ENCODE measurements around the gene DOP1A. TPM values are rescaled to one million over a fixed set of nuclear protein-coding genes. Genes with fewer than 3 reads are reported as not detected.

DOP1A gene
- total and polyA plus RNA-seq, 2 donors: 13.8 to 28.8 TPM

DNA sequence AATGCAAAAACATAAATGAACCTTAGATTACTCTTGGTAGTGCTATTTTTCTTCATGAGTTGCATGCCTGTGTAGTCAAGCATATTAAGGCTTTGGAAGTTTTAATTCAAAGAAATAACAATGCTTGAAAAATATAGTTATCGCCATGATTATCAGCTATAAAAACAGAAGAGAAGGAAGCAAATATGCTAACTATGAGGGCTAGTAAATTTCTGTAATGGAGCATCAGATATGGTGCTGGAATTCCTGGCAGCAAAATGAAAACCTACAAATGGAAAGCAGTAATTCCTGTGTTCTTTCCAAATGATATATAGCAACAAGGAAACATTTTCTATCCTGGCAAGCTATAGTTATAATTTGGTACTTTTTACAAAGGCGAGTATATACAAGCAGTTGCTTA is 29.7 kb downstream of the DOP1A start:
- Histone ChIP-seq H3K9me3 (ENCODE audit: control insufficient read depth in 2 of 2, insufficient read depth in 1 of 2, low read length in 1 of 2) (no peaks in the 10 kb centered on the region), H3K27me3 (ENCODE audit: control insufficient read depth in 2 of 2, insufficient read depth in 1 of 2, low read length in 1 of 2) (no peaks in the 10 kb centered on the region), H3K36me3 (ENCODE audit: control insufficient read depth in 2 of 2, insufficient read depth in 2 of 2, low read length in 1 of 2) (peaks cover 0 to 2% of the 10 kb centered on the region in 2 donors), H3K27ac (ENCODE audit: low read depth in 1 of 2, low read length in 1 of 2) (no peak overlapping the region), H3K4me3 (ENCODE audit: low read length in 2 of 2) (no peak overlapping the region), H3K4me1 (ENCODE audit: control insufficient read depth in 2 of 2, insufficient read depth in 2 of 2, low read length in 2 of 2) (no peaks in the 10 kb centered on the region)
- DNase-seq (ENCODE audit: low read depth in 6 of 9, low spot score in 9 of 9): no peak
- WGBS: 91% methylated on average over 2 of the region's 2 CpGs

DNA sequence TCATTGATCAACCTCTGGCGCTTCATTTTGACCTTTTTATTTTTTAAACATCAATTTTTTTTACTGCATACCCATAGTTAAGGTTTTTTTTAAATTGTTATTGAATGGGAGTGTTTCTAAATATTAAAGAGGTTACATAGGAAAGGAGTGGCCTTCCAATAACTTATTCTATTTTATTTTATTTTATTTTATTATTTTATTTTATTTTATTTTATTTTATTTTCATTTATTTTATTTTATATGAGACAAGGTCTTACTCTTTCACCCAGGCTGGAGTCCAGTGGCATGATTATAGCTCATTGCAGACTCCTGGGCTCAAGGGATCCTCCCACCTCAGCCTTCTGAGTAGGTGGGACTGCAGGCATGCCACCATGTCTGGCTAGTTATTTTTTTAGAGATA is 30.2 kb downstream of the DOP1A start:
- H3K4me3 ChIP-seq (ENCODE audit: low read length in 2 of 2): no peak overlapping the region
- H3K4me1 ChIP-seq (ENCODE audit: control insufficient read depth in 2 of 2, insufficient read depth in 2 of 2, low read length in 2 of 2): no peaks in the 10 kb centered on the region
- peaks cover 0 to 4% of the 10 kb centered on the region in 2 donors for H3K36me3 ChIP-seq (ENCODE audit: control insufficient read depth in 2 of 2, insufficient read depth in 2 of 2, low read length in 1 of 2)
- H3K27me3 ChIP-seq (ENCODE audit: control insufficient read depth in 2 of 2, insufficient read depth in 1 of 2, low read length in 1 of 2): no peaks in the 10 kb centered on the region
- no peak overlapping the region for H3K27ac ChIP-seq (ENCODE audit: low read depth in 1 of 2, low read length in 1 of 2)
- no peaks in the 10 kb centered on the region for H3K9me3 ChIP-seq (ENCODE audit: control insufficient read depth in 2 of 2, insufficient read depth in 1 of 2, low read length in 1 of 2)
- 99% methylated on average over 1 of the region's 1 CpG for WGBS
- no peak for DNase-seq (ENCODE audit: low read depth in 6 of 9, low spot score in 9 of 9)

DNA sequence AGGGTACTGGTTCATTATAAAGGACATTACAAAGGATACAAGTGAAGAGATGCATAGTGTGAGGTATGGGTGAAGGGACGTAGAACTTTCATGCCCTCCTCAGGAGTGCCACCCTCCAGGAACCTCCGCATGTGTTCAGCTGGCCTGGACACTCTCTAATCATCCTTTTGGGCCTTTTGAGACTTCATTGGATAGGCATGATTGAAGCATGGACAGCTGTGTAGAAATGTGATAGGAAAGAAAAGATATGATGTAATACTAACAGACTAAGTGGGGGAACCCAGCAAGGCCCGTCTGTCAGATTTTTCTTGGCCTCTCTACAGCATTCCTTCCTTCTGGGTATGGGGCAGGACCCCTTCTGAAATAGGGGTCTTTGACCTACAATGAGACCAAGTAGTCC is 31.1 kb downstream of the DOP1A start:
- no peaks in the 10 kb centered on the region for H3K9me3 ChIP-seq (ENCODE audit: control insufficient read depth in 2 of 2, insufficient read depth in 1 of 2, low read length in 1 of 2)
- H3K36me3 ChIP-seq (ENCODE audit: control insufficient read depth in 2 of 2, insufficient read depth in 2 of 2, low read length in 1 of 2): peaks cover 0 to 6% of the 10 kb centered on the region in 2 donors
- H3K27ac ChIP-seq (ENCODE audit: low read depth in 1 of 2, low read length in 1 of 2): no peak overlapping the region
- H3K27me3 ChIP-seq (ENCODE audit: control insufficient read depth in 2 of 2, insufficient read depth in 1 of 2, low read length in 1 of 2): no peaks in the 10 kb centered on the region
- WGBS: 97% methylated on average over 3 of the region's 3 CpGs
- no peak overlapping the region for H3K4me3 ChIP-seq (ENCODE audit: low read length in 2 of 2)
- DNase-seq (ENCODE audit: low read depth in 6 of 9, low spot score in 9 of 9): no peak
- no peaks in the 10 kb centered on the region for H3K4me1 ChIP-seq (ENCODE audit: control insufficient read depth in 2 of 2, insufficient read depth in 2 of 2, low read length in 2 of 2)

- Histone ChIP-seq H3K9me3 (ENCODE audit: control insufficient read depth in 2 of 2, insufficient read depth in 1 of 2, low read length in 1 of 2) (no peaks in the 10 kb centered on the region), H3K36me3 (ENCODE audit: control insufficient read depth in 2 of 2, insufficient read depth in 2 of 2, low read length in 1 of 2) (peaks cover 4 to 11% of the 10 kb centered on the region in 2 donors), H3K4me3 (ENCODE audit: low read length in 2 of 2) (no peak overlapping the region), H3K4me1 (ENCODE audit: control insufficient read depth in 2 of 2, insufficient read depth in 2 of 2, low read length in 2 of 2) (no peaks in the 10 kb centered on the region), H3K27ac (ENCODE audit: low read depth in 1 of 2, low read length in 1 of 2) (no peak overlapping the region), H3K27me3 (ENCODE audit: control insufficient read depth in 2 of 2, insufficient read depth in 1 of 2, low read length in 1 of 2) (no peaks in the 10 kb centered on the region)
- WGBS: 98% methylated on average over 1 of the region's 1 CpG
- DNase-seq (ENCODE audit: low read depth in 6 of 9, low spot score in 9 of 9): no peak
Observed at GRCh38 chr6:83108378-83108777, 40.9 kb downstream of the DOP1A start.

- Histone ChIP-seq H3K4me1 (ENCODE audit: control insufficient read depth in 2 of 2, insufficient read depth in 2 of 2, low read length in 2 of 2) (no peaks in the 10 kb centered on the region), H3K27ac (ENCODE audit: low read depth in 1 of 2, low read length in 1 of 2) (no peak overlapping the region), H3K4me3 (ENCODE audit: low read length in 2 of 2) (no peak overlapping the region), H3K27me3 (ENCODE audit: control insufficient read depth in 2 of 2, insufficient read depth in 1 of 2, low read length in 1 of 2) (no peaks in the 10 kb centered on the region), H3K36me3 (ENCODE audit: control insufficient read depth in 2 of 2, insufficient read depth in 2 of 2, low read length in 1 of 2) (peaks cover 4 to 11% of the 10 kb centered on the region in 2 donors), H3K9me3 (ENCODE audit: control insufficient read depth in 2 of 2, insufficient read depth in 1 of 2, low read length in 1 of 2) (no peaks in the 10 kb centered on the region)
- 87% methylated on average over 4 of the region's 4 CpGs for WGBS
- no peak for DNase-seq (ENCODE audit: low read depth in 6 of 9, low spot score in 9 of 9)
Observed at GRCh38 chr6:83113258-83113657, 45.8 kb downstream of the DOP1A start.

GRCh38 chr6:83114164-83114563 is 46.7 kb downstream of the DOP1A start:
- no peak for DNase-seq (ENCODE audit: low read depth in 6 of 9, low spot score in 9 of 9)
- Histone ChIP-seq H3K4me1 (ENCODE audit: control insufficient read depth in 2 of 2, insufficient read depth in 2 of 2, low read length in 2 of 2) (no peaks in the 10 kb centered on the region), H3K9me3 (ENCODE audit: control insufficient read depth in 2 of 2, insufficient read depth in 1 of 2, low read length in 1 of 2) (no peaks in the 10 kb centered on the region), H3K4me3 (ENCODE audit: low read length in 2 of 2) (no peak overlapping the region), H3K36me3 (ENCODE audit: control insufficient read depth in 2 of 2, insufficient read depth in 2 of 2, low read length in 1 of 2) (peaks cover 4 to 11% of the 10 kb centered on the region in 2 donors), H3K27ac (ENCODE audit: low read depth in 1 of 2, low read length in 1 of 2) (no peak overlapping the region), H3K27me3 (ENCODE audit: control insufficient read depth in 2 of 2, insufficient read depth in 1 of 2, low read length in 1 of 2) (no peaks in the 10 kb centered on the region)
- 98% methylated on average over 1 of the region's 1 CpG for WGBS

DNA sequence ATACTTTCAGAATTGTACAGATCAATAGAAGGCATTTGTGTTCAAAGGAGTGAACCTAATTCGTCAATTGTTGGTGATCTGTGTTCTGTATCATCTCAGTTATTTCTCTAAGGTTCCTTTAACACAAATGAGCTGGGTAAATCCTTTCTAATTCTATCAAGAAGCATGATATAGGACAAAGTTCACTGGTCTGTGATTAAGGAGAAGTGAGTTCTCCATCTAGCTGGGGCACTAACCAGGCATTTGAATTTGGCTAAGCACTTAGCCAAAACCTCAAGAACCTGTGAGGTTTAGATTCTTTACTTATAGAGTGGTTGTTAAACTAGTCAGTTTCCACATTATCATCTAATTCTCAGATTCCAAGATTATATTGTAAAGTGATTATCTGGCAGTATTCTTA is 50.3 kb downstream of the DOP1A start:
- Histone ChIP-seq H3K4me1 (ENCODE audit: control insufficient read depth in 2 of 2, insufficient read depth in 2 of 2, low read length in 2 of 2) (no peaks in the 10 kb centered on the region), H3K9me3 (ENCODE audit: control insufficient read depth in 2 of 2, insufficient read depth in 1 of 2, low read length in 1 of 2) (no peaks in the 10 kb centered on the region), H3K4me3 (ENCODE audit: low read length in 2 of 2) (no peak overlapping the region), H3K36me3 (ENCODE audit: control insufficient read depth in 2 of 2, insufficient read depth in 2 of 2, low read length in 1 of 2) (peaks cover 0 to 6% of the 10 kb centered on the region in 2 donors), H3K27me3 (ENCODE audit: control insufficient read depth in 2 of 2, insufficient read depth in 1 of 2, low read length in 1 of 2) (no peaks in the 10 kb centered on the region), H3K27ac (ENCODE audit: low read depth in 1 of 2, low read length in 1 of 2) (no peak overlapping the region)
- 97% methylated on average over 1 of the region's 1 CpG for WGBS
- DNase-seq (ENCODE audit: low read depth in 6 of 9, low spot score in 9 of 9): no peak

- Histone ChIP-seq H3K27me3 (ENCODE audit: control insufficient read depth in 2 of 2, insufficient read depth in 1 of 2, low read length in 1 of 2) (no peaks in the 10 kb centered on the region), H3K9me3 (ENCODE audit: control insufficient read depth in 2 of 2, insufficient read depth in 1 of 2, low read length in 1 of 2) (no peaks in the 10 kb centered on the region), H3K4me1 (ENCODE audit: control insufficient read depth in 2 of 2, insufficient read depth in 2 of 2, low read length in 2 of 2) (no peaks in the 10 kb centered on the region), H3K27ac (ENCODE audit: low read depth in 1 of 2, low read length in 1 of 2) (no peak overlapping the region), H3K4me3 (ENCODE audit: low read length in 2 of 2) (no peak overlapping the region), H3K36me3 (ENCODE audit: control insufficient read depth in 2 of 2, insufficient read depth in 2 of 2, low read length in 1 of 2) (peaks cover 4 to 21% of the 10 kb centered on the region in 2 donors)
- WGBS: 99% methylated on average over 2 of the region's 2 CpGs
- no peak for DNase-seq (ENCODE audit: low read depth in 6 of 9, low spot score in 9 of 9)
Observed at GRCh38 chr6:83119742-83120300, 52.4 kb downstream of the DOP1A start.

GRCh38 chr6:83124553-83124952 is 57.1 kb downstream of the DOP1A start:
- peaks cover 13 to 54% of the 10 kb centered on the region in 2 donors for H3K36me3 ChIP-seq (ENCODE audit: control insufficient read depth in 2 of 2, insufficient read depth in 2 of 2, low read length in 1 of 2)
- no peak for DNase-seq (ENCODE audit: low read depth in 6 of 9, low spot score in 9 of 9)
- H3K27me3 ChIP-seq (ENCODE audit: control insufficient read depth in 2 of 2, insufficient read depth in 1 of 2, low read length in 1 of 2): no peaks in the 10 kb centered on the region
- H3K4me3 ChIP-seq (ENCODE audit: low read length in 2 of 2): no peak overlapping the region
- no peaks in the 10 kb centered on the region for H3K4me1 ChIP-seq (ENCODE audit: control insufficient read depth in 2 of 2, insufficient read depth in 2 of 2, low read length in 2 of 2)
- no peak overlapping the region for H3K27ac ChIP-seq (ENCODE audit: low read depth in 1 of 2, low read length in 1 of 2)
- WGBS: 98% methylated on average over 3 of the region's 3 CpGs
- H3K9me3 ChIP-seq (ENCODE audit: control insufficient read depth in 2 of 2, insufficient read depth in 1 of 2, low read length in 1 of 2): no peaks in the 10 kb centered on the region

DNA sequence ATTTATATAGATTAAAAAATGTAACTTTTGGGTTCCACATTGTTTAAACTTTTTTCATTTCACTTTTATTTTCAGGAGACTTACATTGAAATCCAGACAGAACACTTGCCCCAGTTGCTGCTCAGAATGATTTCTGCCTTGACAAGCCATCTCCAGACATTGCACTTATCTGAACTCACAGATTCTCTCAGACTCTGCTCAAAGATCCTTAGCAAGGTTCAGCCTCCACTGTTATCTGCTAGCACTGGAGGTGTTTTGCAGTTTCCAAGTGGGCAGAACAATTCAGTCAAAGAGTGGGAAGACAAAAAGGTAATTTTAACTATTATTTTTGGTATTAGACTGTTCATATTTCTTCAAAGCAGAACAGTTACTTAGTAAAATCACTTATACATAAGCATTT is 58.0 kb downstream of the DOP1A start:
- Histone ChIP-seq H3K27ac (ENCODE audit: low read depth in 1 of 2, low read length in 1 of 2) (no peak overlapping the region), H3K9me3 (ENCODE audit: control insufficient read depth in 2 of 2, insufficient read depth in 1 of 2, low read length in 1 of 2) (no peaks in the 10 kb centered on the region), H3K36me3 (ENCODE audit: control insufficient read depth in 2 of 2, insufficient read depth in 2 of 2, low read length in 1 of 2) (peaks cover 17 to 59% of the 10 kb centered on the region in 2 donors), H3K4me1 (ENCODE audit: control insufficient read depth in 2 of 2, insufficient read depth in 2 of 2, low read length in 2 of 2) (no peaks in the 10 kb centered on the region), H3K4me3 (ENCODE audit: low read length in 2 of 2) (no peak overlapping the region), H3K27me3 (ENCODE audit: control insufficient read depth in 2 of 2, insufficient read depth in 1 of 2, low read length in 1 of 2) (no peaks in the 10 kb centered on the region)
- no peak for DNase-seq (ENCODE audit: low read depth in 6 of 9, low spot score in 9 of 9)

All from thymus (tissue), 11 donors.